WTC11 (cell line): ENCODE results near the gene MCF2L2.

ENCODE experiments used
- ATF3 ChIP-seq: sonication (generic); formaldehyde crosslinking; conservative IDR thresholded peaks from 2 replicates; pipeline ENCODE4 v1.8.1; 2022; ENCODE audit warnings: mild to moderate bottlenecking, missing genetic modification reagents
- ATF6 ChIP-seq: sonication (generic); formaldehyde crosslinking; IDR thresholded peaks from 2 replicates; pipeline ENCODE4 v1.8.1; 2023; ENCODE audit warnings: mild to moderate bottlenecking, missing genetic modification reagents
- CBFB ChIP-seq: sonication (generic); formaldehyde crosslinking; IDR thresholded peaks from 2 replicates; pipeline ENCODE4 v1.8.1; 2022; ENCODE audit warnings: mild to moderate bottlenecking, low read depth, missing genetic modification reagents
- CREB1 ChIP-seq: sonication (generic); formaldehyde crosslinking; IDR thresholded peaks from 2 replicates; pipeline ENCODE4 v1.8.0; 2023; ENCODE audit warnings: mild to moderate bottlenecking, missing genetic modification reagents
- ELF4 ChIP-seq: sonication (generic); formaldehyde crosslinking; IDR thresholded peaks from 2 replicates; pipeline ENCODE4 v1.8.1; 2022; ENCODE audit warnings: low read depth, mild to moderate bottlenecking, moderate library complexity, missing genetic modification reagents
- GTF2I ChIP-seq: fragments of 250-450 bp; sonication (Bioruptor Pico); conservative IDR thresholded peaks from 2 replicates; pipeline ENCODE4 v1.4.0; 2021; ENCODE audit warnings: mild to moderate bottlenecking
- JUN ChIP-seq: sonication (generic); formaldehyde crosslinking; IDR thresholded peaks from 2 replicates; pipeline ENCODE4 v1.8.0; 2023; ENCODE audit warnings: mild to moderate bottlenecking, missing genetic modification reagents
- STAT6 ChIP-seq: sonication (generic); formaldehyde crosslinking; conservative IDR thresholded peaks from 2 replicates; pipeline ENCODE4 v1.8.1; 2023; ENCODE audit warnings: mild to moderate bottlenecking, low read depth, missing genetic modification reagents, moderate library complexity
- USF2 ChIP-seq: sonication (generic); formaldehyde crosslinking; IDR thresholded peaks from 2 replicates; pipeline ENCODE4 v1.8.1; 2023; ENCODE audit warnings: mild to moderate bottlenecking, missing genetic modification reagents, moderate library complexity
- ZNF121 ChIP-seq: sonication (generic); formaldehyde crosslinking; IDR thresholded peaks from 2 replicates; pipeline ENCODE4 v1.8.0; 2023; ENCODE audit warnings: missing genetic modification reagents
- ZNF416 ChIP-seq: fragments of 250-450 bp; sonication (Bioruptor Pico); IDR thresholded peaks from 2 replicates; pipeline ENCODE4 v1.9.0; 2021; ENCODE audit warnings: mild to moderate bottlenecking, inconsistent platforms
- TF ChIP-seq, protein P1 (sequence below): fragments of 200-600 bp; IDR thresholded peaks from 2 replicates; pipeline ENCODE4 v1.8.0; 2022; ENCODE audit warnings: antibody characterized with exemption
- TF ChIP-seq, protein P2 (sequence below): sonication (generic); formaldehyde crosslinking; IDR thresholded peaks from 2 replicates; pipeline ENCODE4 v1.8.1; 2023; ENCODE audit warnings: mild to moderate bottlenecking, moderate library complexity, missing genetic modification reagents
- TF ChIP-seq, protein P3 (sequence below): sonication (generic); formaldehyde crosslinking; IDR thresholded peaks from 2 replicates; pipeline ENCODE4 v1.8.0; 2022; ENCODE audit warnings: mild to moderate bottlenecking, missing genetic modification reagents

DNA sequence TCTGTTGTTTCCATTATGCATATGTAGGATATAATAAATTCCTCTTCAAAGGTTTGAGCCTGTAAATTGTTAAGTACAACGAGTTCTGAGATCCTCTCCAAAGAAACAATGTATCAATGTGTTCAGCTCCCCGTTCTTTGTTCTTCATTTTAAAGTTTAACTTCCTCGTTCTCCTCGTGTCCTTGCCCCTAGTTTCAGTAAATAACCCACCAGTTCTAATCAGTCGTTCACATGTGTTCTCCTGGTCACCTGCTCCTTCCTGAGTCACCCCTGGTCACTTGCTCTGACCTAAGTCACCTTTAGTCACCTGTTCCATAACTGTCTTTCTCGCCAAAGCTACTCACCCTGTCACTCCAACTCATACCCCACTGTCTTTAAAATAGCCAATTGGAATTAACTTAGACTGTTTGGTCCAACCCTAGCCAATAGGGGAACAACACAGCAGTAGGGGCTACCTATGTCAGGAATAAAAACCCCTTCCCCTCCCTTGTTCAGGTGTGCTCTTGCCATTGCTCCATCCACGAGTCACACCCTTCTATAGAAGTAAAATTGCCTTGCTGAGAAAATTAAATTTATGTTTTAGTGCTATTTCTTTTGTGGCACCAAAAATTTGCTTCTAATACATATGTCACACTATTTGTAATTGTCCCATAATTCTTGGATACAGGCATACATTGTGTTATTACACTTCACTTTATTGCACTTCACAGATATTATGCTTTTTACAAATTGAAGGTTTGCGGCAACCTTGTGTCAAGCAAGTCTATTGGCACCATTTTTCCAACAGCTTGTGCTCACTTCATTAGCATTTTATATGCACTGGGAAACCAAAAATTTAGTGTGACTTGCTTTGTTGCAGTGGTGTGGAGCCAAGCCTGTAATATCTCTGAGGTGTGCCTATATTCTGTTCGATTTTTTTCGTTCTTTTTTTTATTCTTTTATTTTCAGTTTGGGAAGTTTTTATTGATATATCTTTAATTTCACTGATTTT is 15.3 kb upstream of the MCF2L2 start:
- TF ChIP-seq ATF6 (no peak), JUN (CRISPR knock-in tag) (no peak), ZNF121 (CRISPR knock-in tag) (no peak), CREB1 (CRISPR knock-in tag) (no peak), STAT6 (CRISPR knock-in tag) (no peak), CBFB (no peak), GTF2I (CRISPR knock-in tag) (no peak), USF2 (CRISPR knock-in tag) (no peak), ZNF416 (CRISPR knock-in tag) (no peak), ELF4 (CRISPR knock-in tag) (no peak), ATF3 (CRISPR knock-in tag) (no peak)
- TF ChIP-seq, protein P1, sequence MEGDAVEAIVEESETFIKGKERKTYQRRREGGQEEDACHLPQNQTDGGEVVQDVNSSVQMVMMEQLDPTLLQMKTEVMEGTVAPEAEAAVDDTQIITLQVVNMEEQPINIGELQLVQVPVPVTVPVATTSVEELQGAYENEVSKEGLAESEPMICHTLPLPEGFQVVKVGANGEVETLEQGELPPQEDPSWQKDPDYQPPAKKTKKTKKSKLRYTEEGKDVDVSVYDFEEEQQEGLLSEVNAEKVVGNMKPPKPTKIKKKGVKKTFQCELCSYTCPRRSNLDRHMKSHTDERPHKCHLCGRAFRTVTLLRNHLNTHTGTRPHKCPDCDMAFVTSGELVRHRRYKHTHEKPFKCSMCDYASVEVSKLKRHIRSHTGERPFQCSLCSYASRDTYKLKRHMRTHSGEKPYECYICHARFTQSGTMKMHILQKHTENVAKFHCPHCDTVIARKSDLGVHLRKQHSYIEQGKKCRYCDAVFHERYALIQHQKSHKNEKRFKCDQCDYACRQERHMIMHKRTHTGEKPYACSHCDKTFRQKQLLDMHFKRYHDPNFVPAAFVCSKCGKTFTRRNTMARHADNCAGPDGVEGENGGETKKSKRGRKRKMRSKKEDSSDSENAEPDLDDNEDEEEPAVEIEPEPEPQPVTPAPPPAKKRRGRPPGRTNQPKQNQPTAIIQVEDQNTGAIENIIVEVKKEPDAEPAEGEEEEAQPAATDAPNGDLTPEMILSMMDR: no peak
- TF ChIP-seq, protein P2, sequence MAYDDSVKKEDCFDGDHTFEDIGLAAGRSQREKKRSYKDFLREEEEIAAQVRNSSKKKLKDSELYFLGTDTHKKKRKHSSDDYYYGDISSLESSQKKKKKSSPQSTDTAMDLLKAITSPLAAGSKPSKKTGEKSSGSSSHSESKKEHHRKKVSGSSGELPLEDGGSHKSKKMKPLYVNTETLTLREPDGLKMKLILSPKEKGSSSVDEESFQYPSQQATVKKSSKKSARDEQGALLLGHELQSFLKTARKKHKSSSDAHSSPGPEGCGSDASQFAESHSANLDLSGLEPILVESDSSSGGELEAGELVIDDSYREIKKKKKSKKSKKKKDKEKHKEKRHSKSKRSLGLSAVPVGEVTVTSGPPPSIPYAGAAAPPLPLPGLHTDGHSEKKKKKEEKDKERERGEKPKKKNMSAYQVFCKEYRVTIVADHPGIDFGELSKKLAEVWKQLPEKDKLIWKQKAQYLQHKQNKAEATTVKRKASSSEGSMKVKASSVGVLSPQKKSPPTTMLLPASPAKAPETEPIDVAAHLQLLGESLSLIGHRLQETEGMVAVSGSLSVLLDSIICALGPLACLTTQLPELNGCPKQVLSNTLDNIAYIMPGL (CRISPR knock-in tag): no peak
- TF ChIP-seq, protein P3, sequence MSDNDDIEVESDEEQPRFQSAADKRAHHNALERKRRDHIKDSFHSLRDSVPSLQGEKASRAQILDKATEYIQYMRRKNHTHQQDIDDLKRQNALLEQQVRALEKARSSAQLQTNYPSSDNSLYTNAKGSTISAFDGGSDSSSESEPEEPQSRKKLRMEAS (CRISPR knock-in tag): no peak
